HEK293 (cell line): ENCODE data around the gene NRSN2.

Source experiments
- GFI1B ChIP-seq: fragments of 450-650 bp; formaldehyde crosslinking; IDR thresholded peaks from 2 replicates; pipeline ENCODE4 v1.5.1; 2016; ENCODE audit warnings: missing biosample characterization, missing genetic modification characterization
- GLIS1 ChIP-seq: fragments of 450-650 bp; formaldehyde crosslinking; IDR thresholded peaks from 2 replicates; pipeline ENCODE4 v1.5.1; 2016; ENCODE audit warnings: missing biosample characterization, missing genetic modification characterization
- KLF16 ChIP-seq: fragments of 450-650 bp; formaldehyde crosslinking; IDR thresholded peaks from 2 replicates; pipeline ENCODE4 v1.5.1; 2017; ENCODE audit warnings: missing biosample characterization, missing genetic modification characterization
- KLF17 ChIP-seq: fragments of 450-650 bp; formaldehyde crosslinking; IDR thresholded peaks from 2 replicates; pipeline ENCODE4 v1.5.1; 2016; ENCODE audit warnings: missing biosample characterization, missing genetic modification characterization
- KLF8 ChIP-seq: fragments of 450-650 bp; formaldehyde crosslinking; IDR thresholded peaks from 2 replicates; pipeline ENCODE4 v1.5.1; 2016; ENCODE audit warnings: missing biosample characterization, missing genetic modification characterization
- SALL2 ChIP-seq: fragments of 450-650 bp; formaldehyde crosslinking; IDR thresholded peaks from 2 replicates; pipeline ENCODE4 v1.5.0; 2017; ENCODE audit warnings: missing biosample characterization, mild to moderate bottlenecking, missing genetic modification characterization, borderline replicate concordance
- SCRT1 ChIP-seq: fragments of 450-650 bp; formaldehyde crosslinking; IDR thresholded peaks from 2 replicates; pipeline ENCODE4 v1.5.1; 2016; ENCODE audit warnings: missing biosample characterization, missing genetic modification characterization, borderline replicate concordance
- SCRT2 ChIP-seq: fragments of 450-650 bp; formaldehyde crosslinking; IDR thresholded peaks from 2 replicates; pipeline ENCODE4 v1.5.1; 2016; ENCODE audit warnings: missing biosample characterization, missing genetic modification characterization
- SETDB1 ChIP-seq: IDR thresholded peaks from one replicate; pipeline ENCODE4 v1.6.1; 2017; ENCODE audit warnings: mild to moderate bottlenecking, low read length, moderate library complexity, mixed read lengths; ENCODE audit not compliant: insufficient read length
- SP2 ChIP-seq: fragments of 450-650 bp; formaldehyde crosslinking; IDR thresholded peaks from 2 replicates; pipeline ENCODE4 v1.5.1; 2016; ENCODE audit warnings: missing biosample characterization, missing genetic modification characterization
- TSHZ1 ChIP-seq: fragments of 450-650 bp; formaldehyde crosslinking; IDR thresholded peaks from 2 replicates; pipeline ENCODE4 v1.5.1; 2016; ENCODE audit warnings: missing biosample characterization, missing genetic modification characterization, borderline replicate concordance
- WT1 ChIP-seq: fragments of 450-650 bp; formaldehyde crosslinking; IDR thresholded peaks from 2 replicates; pipeline ENCODE4 v1.5.1; 2016; ENCODE audit warnings: missing biosample characterization, missing genetic modification characterization
- ZFP37 ChIP-seq: fragments of 450-650 bp; formaldehyde crosslinking; IDR thresholded peaks from 2 replicates; pipeline ENCODE4 v1.5.1; 2016; ENCODE audit warnings: missing biosample characterization, missing genetic modification characterization
- ZNF184 ChIP-seq: fragments of 450-650 bp; IDR thresholded peaks from 2 replicates; pipeline ENCODE4 v1.5.1; 2018; ENCODE audit warnings: missing biosample characterization, mild to moderate bottlenecking, missing genetic modification characterization
- ZNF24 ChIP-seq: fragments of 450-650 bp; formaldehyde crosslinking; IDR thresholded peaks from 2 replicates; pipeline ENCODE4 v1.5.1; 2016; ENCODE audit warnings: missing biosample characterization, missing genetic modification characterization
- ZNF266 ChIP-seq: fragments of 450-650 bp; formaldehyde crosslinking; IDR thresholded peaks from 2 replicates; pipeline ENCODE4 v1.5.1; 2016; ENCODE audit warnings: missing biosample characterization, missing genetic modification characterization, low read depth
- ZNF335 ChIP-seq: fragments of 450-650 bp; formaldehyde crosslinking; conservative IDR thresholded peaks from 2 replicates; pipeline ENCODE4 v1.5.1; 2016; ENCODE audit warnings: missing biosample characterization, missing genetic modification characterization
- ZNF449 ChIP-seq: fragments of 450-650 bp; formaldehyde crosslinking; IDR thresholded peaks from 2 replicates; pipeline ENCODE4 v1.5.1; 2017; ENCODE audit warnings: missing biosample characterization, mild to moderate bottlenecking, missing genetic modification characterization, moderate library complexity
- ZNF510 ChIP-seq: fragments of 450-650 bp; formaldehyde crosslinking; IDR thresholded peaks from 2 replicates; pipeline ENCODE4 v1.5.1; 2018; ENCODE audit warnings: mild to moderate bottlenecking, missing genetic modification characterization, missing biosample characterization; ENCODE audit not compliant: insufficient replicate concordance
- ZNF518A ChIP-seq: fragments of 450-650 bp; formaldehyde crosslinking; conservative IDR thresholded peaks from 2 replicates; pipeline ENCODE4 v1.5.1; 2016; ENCODE audit warnings: low read depth, missing biosample characterization, missing genetic modification characterization
- ZNF548 ChIP-seq: fragments of 450-650 bp; formaldehyde crosslinking; IDR thresholded peaks from 2 replicates; pipeline ENCODE4 v1.5.1; 2016; ENCODE audit warnings: missing biosample characterization, missing genetic modification characterization
- ZNF580 ChIP-seq: fragments of 450-650 bp; formaldehyde crosslinking; IDR thresholded peaks from 2 replicates; pipeline ENCODE4 v1.5.1; 2016; ENCODE audit warnings: missing biosample characterization, missing genetic modification characterization
- ZNF600 ChIP-seq: fragments of 450-650 bp; formaldehyde crosslinking; IDR thresholded peaks from 2 replicates; pipeline ENCODE4 v1.5.1; 2016; ENCODE audit warnings: missing biosample characterization, missing genetic modification characterization
- ZNF677 ChIP-seq: fragments of 450-650 bp; IDR thresholded peaks from 2 replicates; pipeline ENCODE4 v1.5.0; 2018; ENCODE audit warnings: missing biosample characterization, mild to moderate bottlenecking, missing genetic modification characterization, moderate library complexity

The NRSN2 gene

GRCh38 chr20:373171-373890 lies 26.4 kb downstream of the NRSN2 start (continued):
- TF ChIP-seq SALL2 = no peak
- peak; percentile 87 for TF ChIP-seq ZNF335
- TF ChIP-seq WT1 = peak; percentile 89
- TF ChIP-seq SP2 (tag by site-specific recombination) = peak; percentile 36; the same call in 1 of the 2 replicates
- no peak for TF ChIP-seq ZNF449 (tag by site-specific recombination)
- no peak for TF ChIP-seq KLF8 (tag by site-specific recombination)
- no peak for TF ChIP-seq KLF16
- TF ChIP-seq SCRT2 = no peak
- no peak for TF ChIP-seq TSHZ1 (tag by site-specific recombination)
- TF ChIP-seq ZNF548 (tag by site-specific recombination) = peak; percentile 62; the same call in 1 of the 2 replicates
- TF ChIP-seq SCRT1 (tag by site-specific recombination) = no peak
- peak; percentile 67 for TF ChIP-seq GLIS1
- no peak for TF ChIP-seq ZNF510 (tag by site-specific recombination)
- TF ChIP-seq ZNF24 (tag by site-specific recombination) = no peak
- TF ChIP-seq ZNF184 (tag by site-specific recombination) = 0 out of 2 replicates have a peak, but pooled peaks have one; percentile 28
- TF ChIP-seq ZNF600 (tag by site-specific recombination) = no peak
- no peak for TF ChIP-seq ZNF580 (tag by site-specific recombination)
- 0 out of 2 replicates have a peak, but pooled peaks have one; percentile 67 for TF ChIP-seq KLF17
- no peak for TF ChIP-seq ZNF266 (tag by site-specific recombination)
- TF ChIP-seq ZFP37 = no peak
- no peak for TF ChIP-seq ZNF677 (tag by site-specific recombination)
- no peak for TF ChIP-seq GFI1B (tag by site-specific recombination)
- TF ChIP-seq ZNF518A (tag by site-specific recombination) = no peak
- no peak for TF ChIP-seq SETDB1
